Measurements from ENCODE around the gene STOX1.

- TF ChIP-seq EZH2 (IDR thresholded peaks at IDR 0.05) (no peak), POLR2AphosphoS5 (IDR thresholded peaks at IDR 0.05; ENCODE audit: borderline replicate concordance, low read depth, low read length) (no peak)
These were observed 71.9 kb downstream of the STOX1 start for GRCh38 chr10:68899186-68899745.

Measured in SK-N-MC (cell line).